Chondrocyte (in vitro differentiated cells): ENCODE data around the gene APOF. TPM values are rescaled to one million over a fixed set of nuclear protein-coding genes. Genes with fewer than 3 reads are reported as not detected.

Experiments used
- DNase-seq: peaks from one replicate; pipeline ENCODE4 v3.0.0; 2021; ENCODE audit warnings: mixed read lengths, low spot score
- H3K27ac Mint-ChIP-seq: one replicate; pipeline ENCODE4 v1.8.0; 2021; ENCODE audit warnings: mild to moderate bottlenecking, moderate library complexity, mixed read lengths; ENCODE audit not compliant: unreplicated experiment
- H3K27me3 Mint-ChIP-seq: 2 replicates; pipeline ENCODE4 v1.8.0; 2021; ENCODE audit warnings: low read depth, mixed read lengths
- H3K36me3 Mint-ChIP-seq: 2 replicates; pipeline ENCODE4 v1.8.0; 2021; ENCODE audit warnings: low read depth, mixed read lengths
- H3K4me1 Mint-ChIP-seq: 2 replicates; pipeline ENCODE4 v1.8.0; 2021; ENCODE audit warnings: low read depth, mild to moderate bottlenecking, mixed read lengths
- H3K4me3 Mint-ChIP-seq: one replicate; pipeline ENCODE4 v1.8.0; 2021; ENCODE audit warnings: mild to moderate bottlenecking, moderate library complexity, mixed read lengths; ENCODE audit not compliant: unreplicated experiment
- H3K9me3 Mint-ChIP-seq: 2 replicates; pipeline ENCODE4 v1.8.0; 2021; ENCODE audit warnings: low read depth, mixed read lengths
- total RNA-seq: library from RNA; stranded (reverse); gene quantifications from 3 replicates; pipeline ENCODE4 v1.2.1, GENCODE V29; 2021
- TF ChIP-seq, protein P1 (sequence below): fragments of 200-600 bp; sonication (generic); IDR thresholded peaks from 2 replicates; pipeline ENCODE4 v1.5.0; 2021; ENCODE audit warnings: antibody characterized with exemption, mild to moderate bottlenecking, moderate library complexity

APOF gene
- total RNA-seq, 1 donor from 2014 or later = not detected

DNA sequence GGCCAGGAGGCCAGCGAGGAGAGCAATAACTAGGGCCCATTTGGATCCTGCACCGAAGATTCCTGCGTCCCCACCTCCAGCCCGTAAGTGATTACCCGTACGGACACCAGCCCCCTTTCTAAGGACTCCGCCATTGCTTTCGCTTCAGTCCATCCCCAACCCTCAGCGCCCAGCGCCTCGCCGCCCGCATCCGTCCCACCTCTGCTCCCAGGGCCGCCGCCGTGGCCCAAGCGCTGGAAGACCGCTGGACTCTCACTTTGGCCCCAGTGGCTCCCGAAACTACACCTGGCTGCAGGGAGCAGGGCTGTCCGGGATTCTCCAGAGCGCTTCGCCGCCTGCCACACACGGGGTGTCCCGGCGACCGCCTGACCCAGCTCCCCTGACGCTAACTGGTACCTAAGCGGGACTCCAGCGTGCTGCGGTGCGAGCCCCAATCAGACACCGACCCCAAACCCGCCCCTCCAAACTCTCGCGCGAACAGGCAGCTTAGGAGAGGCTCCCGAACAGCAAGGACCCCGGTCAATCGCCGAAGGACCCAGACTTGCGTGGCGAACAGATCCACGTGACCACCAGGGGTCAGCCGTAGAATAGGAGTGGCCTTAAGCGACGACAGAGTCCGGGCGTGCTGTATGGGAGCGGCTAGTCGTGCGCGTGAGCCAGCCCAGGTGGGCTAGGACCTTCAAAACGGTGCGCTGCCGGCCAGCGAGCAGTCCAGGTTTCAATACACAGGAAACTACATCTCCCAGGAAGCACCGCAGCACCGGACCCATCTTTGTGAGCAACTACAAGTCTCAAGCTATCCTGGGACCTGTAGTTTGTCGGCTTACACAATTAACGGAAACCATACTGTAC, 46.8 kb downstream of the APOF start, which contains the start of gene CNPY2:
TSS of gene CNPY2 (minus strand) at position 367 of the 852 bp plus-strand sequence. CDS start 771 bp downstream, outside the sequence.
- H3K27me3 Mint-ChIP-seq = no peaks in the 10 kb centered on the region
- H3K36me3 Mint-ChIP-seq = peaks cover 5% of the 10 kb centered on the region
- H3K4me3 Mint-ChIP-seq = peak within 1 kb of the TSS; percentile 96
- no peaks in the 10 kb centered on the region for H3K9me3 Mint-ChIP-seq
- DNase-seq = peak; percentile 96
- peak within 1 kb of the TSS; percentile 98 for H3K27ac Mint-ChIP-seq
- TF ChIP-seq, protein P1, sequence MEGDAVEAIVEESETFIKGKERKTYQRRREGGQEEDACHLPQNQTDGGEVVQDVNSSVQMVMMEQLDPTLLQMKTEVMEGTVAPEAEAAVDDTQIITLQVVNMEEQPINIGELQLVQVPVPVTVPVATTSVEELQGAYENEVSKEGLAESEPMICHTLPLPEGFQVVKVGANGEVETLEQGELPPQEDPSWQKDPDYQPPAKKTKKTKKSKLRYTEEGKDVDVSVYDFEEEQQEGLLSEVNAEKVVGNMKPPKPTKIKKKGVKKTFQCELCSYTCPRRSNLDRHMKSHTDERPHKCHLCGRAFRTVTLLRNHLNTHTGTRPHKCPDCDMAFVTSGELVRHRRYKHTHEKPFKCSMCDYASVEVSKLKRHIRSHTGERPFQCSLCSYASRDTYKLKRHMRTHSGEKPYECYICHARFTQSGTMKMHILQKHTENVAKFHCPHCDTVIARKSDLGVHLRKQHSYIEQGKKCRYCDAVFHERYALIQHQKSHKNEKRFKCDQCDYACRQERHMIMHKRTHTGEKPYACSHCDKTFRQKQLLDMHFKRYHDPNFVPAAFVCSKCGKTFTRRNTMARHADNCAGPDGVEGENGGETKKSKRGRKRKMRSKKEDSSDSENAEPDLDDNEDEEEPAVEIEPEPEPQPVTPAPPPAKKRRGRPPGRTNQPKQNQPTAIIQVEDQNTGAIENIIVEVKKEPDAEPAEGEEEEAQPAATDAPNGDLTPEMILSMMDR = peak; percentile 48
- H3K4me1 Mint-ChIP-seq = peaks cover 16% of the 10 kb centered on the region

DNA sequence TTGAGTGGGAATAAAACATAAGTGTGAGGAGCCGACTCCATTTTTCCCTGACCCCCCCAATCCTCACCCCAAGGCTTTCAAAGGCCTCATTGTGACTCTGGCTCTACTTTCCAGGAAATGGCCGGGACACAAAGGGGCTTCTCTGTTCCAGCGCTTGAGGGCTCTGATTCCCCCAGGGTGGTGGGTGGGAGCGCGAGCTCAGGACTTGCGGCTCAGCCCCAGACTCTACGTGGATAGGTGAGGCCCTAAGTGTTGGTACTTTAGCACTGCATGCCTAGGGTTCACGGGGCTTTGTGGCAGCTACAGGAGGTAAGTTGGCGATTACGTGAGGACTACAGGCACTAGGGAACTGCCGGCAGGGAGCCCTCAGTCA, 47.4 kb downstream of the APOF start:
- H3K27ac Mint-ChIP-seq = peak overlapping the region; percentile 98
- H3K9me3 Mint-ChIP-seq = no peaks in the 10 kb centered on the region
- H3K36me3 Mint-ChIP-seq = peaks cover 8% of the 10 kb centered on the region
- H3K27me3 Mint-ChIP-seq = no peaks in the 10 kb centered on the region
- DNase-seq = no peak
- TF ChIP-seq, protein P1 = no peak
- H3K4me3 Mint-ChIP-seq = peak overlapping the region; percentile 96
- H3K4me1 Mint-ChIP-seq = peaks cover 16% of the 10 kb centered on the region

DNA sequence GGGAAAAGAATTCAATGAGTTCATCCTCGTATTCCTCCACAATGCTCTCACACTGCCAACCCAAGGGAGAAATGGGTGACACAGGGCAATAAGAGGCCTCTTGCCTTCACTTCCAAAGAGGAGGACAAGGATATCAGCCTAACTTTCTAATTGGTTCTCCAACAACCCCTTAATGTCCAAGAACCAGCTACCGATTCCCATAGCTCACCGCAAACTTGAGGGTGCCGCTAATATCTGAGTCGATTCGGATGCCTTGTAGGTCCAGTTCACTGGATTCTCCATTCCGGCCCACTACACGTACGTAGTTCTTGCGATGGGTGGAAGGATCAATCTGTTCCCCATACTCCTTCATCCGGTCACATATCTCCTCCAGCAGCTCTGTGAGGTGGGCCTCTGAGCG, 51.7 kb downstream of the APOF start:
- DNase-seq = no peak
- no peak overlapping the region for H3K27ac Mint-ChIP-seq
- peaks cover 10% of the 10 kb centered on the region for H3K4me1 Mint-ChIP-seq
- H3K9me3 Mint-ChIP-seq = no peaks in the 10 kb centered on the region
- H3K36me3 Mint-ChIP-seq = peaks cover 12% of the 10 kb centered on the region
- H3K4me3 Mint-ChIP-seq = no peak overlapping the region
- TF ChIP-seq, protein P1 = no peak
- no peaks in the 10 kb centered on the region for H3K27me3 Mint-ChIP-seq

Other genes starting within 250 kb of the APOF start
- gene RPL41, start 246.2 kb downstream of the APOF start, total RNA-seq = 2,552 to 3,030 TPM (median 2,631 TPM) in 3 replicates
- gene ZC3H10, start 244.6 kb downstream of the APOF start, total RNA-seq = 5.0 to 11.2 TPM (median 8.0 TPM) in 3 replicates
- 127 to 155 TPM (median 144 TPM) in 3 replicates for gene ESYT1, start 234.6 kb downstream of the APOF start, total RNA-seq
- gene MYL6B, start 210.3 kb downstream of the APOF start, total RNA-seq = 70.5 to 79.7 TPM (median 75.2 TPM) in 3 replicates
- gene MYL6, start 204.5 kb downstream of the APOF start, total RNA-seq = 1,367 to 2,282 TPM (median 2,236 TPM) in 3 replicates
- 50.4 to 96.7 TPM (median 57.4 TPM) in 3 replicates for gene SMARCC2, start 173.4 kb downstream of the APOF start, total RNA-seq
- gene RNF41, start 140.9 kb downstream of the APOF start, total RNA-seq = 59.2 to 103 TPM (median 99.7 TPM) in 3 replicates
- gene NABP2, start 138.5 kb downstream of the APOF start, total RNA-seq = 36.6 to 50.7 TPM (median 38.7 TPM) in 3 replicates
- gene SLC39A5, start 132.8 kb downstream of the APOF start, total RNA-seq = 0.41 to 0.68 TPM (median 0.47 TPM) in 3 replicates
- gene ANKRD52, start 104.5 kb downstream of the APOF start, total RNA-seq = 99.9 to 113 TPM (median 106 TPM) in 3 replicates
- 9.0 to 15.6 TPM (median 9.8 TPM) in 3 replicates for gene COQ10A, start 95.9 kb downstream of the APOF start, total RNA-seq
- 160 to 174 TPM (median 171 TPM) in 3 replicates for gene CS, start 62.5 kb downstream of the APOF start, total RNA-seq
- 144 to 188 TPM (median 149 TPM) in 3 replicates for gene CNPY2, start 46.9 kb downstream of the APOF start, total RNA-seq
- gene PAN2, start 28.9 kb downstream of the APOF start, total RNA-seq = 27.6 to 32.5 TPM (median 29.1 TPM) in 3 replicates
- gene IL23A, start 24.0 kb downstream of the APOF start, total RNA-seq = not detected in 3 replicates
- 163 to 210 TPM (median 166 TPM) in 3 replicates for gene STAT2, start 2.8 kb downstream of the APOF start, total RNA-seq
- 11.7 to 21.0 TPM (median 12.1 TPM) in 3 replicates for gene TIMELESS, start 86.6 kb upstream of the APOF start, total RNA-seq
- gene MIP, start 91.8 kb upstream of the APOF start, total RNA-seq = not detected in 3 replicates
- gene SPRYD4, start 105.7 kb upstream of the APOF start, total RNA-seq = 1.5 to 2.7 TPM (median 1.6 TPM) in 3 replicates
- gene GLS2, start 125.3 kb upstream of the APOF start, total RNA-seq = 0.25 to 0.54 TPM in 2 of 3 replicates, not detected in the other
- gene RBMS2, start 159.0 kb upstream of the APOF start, total RNA-seq = 57.0 to 65.3 TPM (median 57.6 TPM) in 3 replicates